Measurements from ENCODE around the gene ARL2BP. TPM values are rescaled to one million over a fixed set of nuclear protein-coding genes. Genes with fewer than 3 reads are reported as not detected.

Gene ARL2BP
- total and polyA plus RNA-seq, 7 donors, result 28.6 to 85.6 (median 64.7) TPM

- Histone ChIP-seq H3K9me3 (no peaks in the 10 kb centered on the region), H3K36me3 (peaks cover 11 to 99% (median 55%) of the 10 kb centered on the region in 4 donors), H3K27ac (no peak overlapping the region), H3K27me3 (no peaks in the 10 kb centered on the region), H3K4me1 (no peaks in the 10 kb centered on the region), H3K4me3 (no peak overlapping the region)
- intact Hi-C loops (cut with DNase I), result no loop called here
- no peak for DNase-seq
- WGBS, 2 donors, result 96% methylated on average over 4 of the region's 4 CpGs
- no peak for TF ChIP-seq EP300 (IDR thresholded peaks at IDR 0.05)
- no peak for TF ChIP-seq POLR2AphosphoS5 (IDR thresholded peaks at IDR 0.05)
- TF ChIP-seq CTCF (IDR thresholded peaks at IDR 0.05), result no peak
- TF ChIP-seq POLR2A (IDR thresholded peaks at IDR 0.05), result no peak
Measured at GRCh38 chr16:57226701-57227621, 18.1 kb upstream of the ARL2BP start.

GRCh38 chr16:57229079-57229478 is 16.0 kb upstream of the ARL2BP start:
- DNase-seq, result no peak
- Histone ChIP-seq H3K4me1 (no peaks in the 10 kb centered on the region), H3K36me3 (peaks cover 30 to 99% (median 71%) of the 10 kb centered on the region in 4 donors), H3K9me3 (no peaks in the 10 kb centered on the region), H3K27ac (no peak overlapping the region), H3K27me3 (no peaks in the 10 kb centered on the region), H3K4me3 (no peak overlapping the region)
- intact Hi-C loops (cut with DNase I), result no loop called here
- TF ChIP-seq CTCF (IDR thresholded peaks at IDR 0.05) (no peak), POLR2A (IDR thresholded peaks at IDR 0.05) (no peak), EP300 (IDR thresholded peaks at IDR 0.05) (no peak), POLR2AphosphoS5 (IDR thresholded peaks at IDR 0.05) (no peak)
- 74 to 91% methylated on average over 1 of the region's 1 CpG for WGBS, 2 donors

GRCh38 chr16:57231821-57232350 is 13.2 kb upstream of the ARL2BP start:
- no peak for DNase-seq
- TF ChIP-seq EP300 (IDR thresholded peaks at IDR 0.05) (no peak), CTCF (IDR thresholded peaks at IDR 0.05) (no peak), POLR2A (IDR thresholded peaks at IDR 0.05) (no peak), POLR2AphosphoS5 (IDR thresholded peaks at IDR 0.05) (no peak)
- intact Hi-C loops (cut with DNase I), result no loop called here
- H3K9me3 ChIP-seq, result no peaks in the 10 kb centered on the region
- H3K27ac ChIP-seq, result no peak overlapping the region
- peaks cover 41 to 99% (median 67%) of the 10 kb centered on the region in 4 donors for H3K36me3 ChIP-seq
- H3K4me1 ChIP-seq, result no peaks in the 10 kb centered on the region
- H3K4me3 ChIP-seq, result no peak overlapping the region
- no peaks in the 10 kb centered on the region for H3K27me3 ChIP-seq
- WGBS, 2 donors, result 96% methylated on average over 3 of the region's 3 CpGs

GRCh38 chr16:57233944-57234706 is 10.9 kb upstream of the ARL2BP start:
- H3K36me3 ChIP-seq, result peaks cover 41 to 99% (median 55%) of the 10 kb centered on the region in 4 donors
- intact Hi-C loops (cut with DNase I), result no loop called here

More at GRCh38 chr16:57233944-57234706, 10.9 kb upstream of the ARL2BP start:
- Histone ChIP-seq H3K9me3 (no peaks in the 10 kb centered on the region), H3K27ac (no peak overlapping the region), H3K4me1 (no peaks in the 10 kb centered on the region), H3K4me3 (no peak overlapping the region), H3K27me3 (no peaks in the 10 kb centered on the region)
- TF ChIP-seq POLR2AphosphoS5 (IDR thresholded peaks at IDR 0.05) (no peak), EP300 (IDR thresholded peaks at IDR 0.05) (no peak), CTCF (IDR thresholded peaks at IDR 0.05) (no peak), POLR2A (IDR thresholded peaks at IDR 0.05) (no peak)
- no peak for DNase-seq
- WGBS, 2 donors, result 91 to 92% methylated on average over 9 of the region's 9 CpGs

Measured in sigmoid colon (tissue), 7 donors.